ENCODE results near the gene GRM7. TPM values are rescaled to one million over a fixed set of nuclear protein-coding genes. Genes with fewer than 3 reads are reported as not detected.

Gene GRM7
- total RNA-seq, 1 experiment from 2014 or later, result not detected

DNA sequence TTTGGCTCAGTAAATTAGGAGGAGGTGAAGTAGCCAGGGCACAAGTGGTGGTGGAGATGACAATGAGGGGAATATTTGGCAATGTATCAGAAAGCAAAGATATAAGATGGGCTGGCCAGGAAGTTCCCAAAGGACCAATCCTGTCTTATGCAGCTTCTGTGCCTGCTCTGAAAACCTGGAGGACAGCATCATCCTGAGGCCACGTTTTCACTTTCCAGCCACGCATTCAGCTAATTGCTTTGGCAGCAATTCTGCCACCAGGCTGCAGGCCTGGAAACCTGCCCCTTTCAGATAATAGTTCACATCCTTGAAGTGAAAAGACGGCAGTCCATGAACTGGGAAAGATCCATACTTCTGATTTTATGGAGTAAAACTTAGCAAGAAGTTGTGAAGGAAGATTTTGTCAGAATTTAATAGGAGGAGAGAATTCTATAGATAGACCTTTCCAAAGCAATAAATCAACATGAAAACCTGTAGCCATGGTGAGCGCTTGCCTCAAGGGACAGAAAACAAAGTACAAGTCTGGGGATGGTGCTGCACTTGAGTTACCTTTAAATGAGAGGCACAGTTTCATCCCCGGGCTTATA is 682.5 kb downstream of the GRM7 start:
- no peak overlapping the region for H3K27ac ChIP-seq (ENCODE audit: low read length)
- no TSS peak for BruUV-seq (replicated peaks)
- TF ChIP-seq, protein P1, sequence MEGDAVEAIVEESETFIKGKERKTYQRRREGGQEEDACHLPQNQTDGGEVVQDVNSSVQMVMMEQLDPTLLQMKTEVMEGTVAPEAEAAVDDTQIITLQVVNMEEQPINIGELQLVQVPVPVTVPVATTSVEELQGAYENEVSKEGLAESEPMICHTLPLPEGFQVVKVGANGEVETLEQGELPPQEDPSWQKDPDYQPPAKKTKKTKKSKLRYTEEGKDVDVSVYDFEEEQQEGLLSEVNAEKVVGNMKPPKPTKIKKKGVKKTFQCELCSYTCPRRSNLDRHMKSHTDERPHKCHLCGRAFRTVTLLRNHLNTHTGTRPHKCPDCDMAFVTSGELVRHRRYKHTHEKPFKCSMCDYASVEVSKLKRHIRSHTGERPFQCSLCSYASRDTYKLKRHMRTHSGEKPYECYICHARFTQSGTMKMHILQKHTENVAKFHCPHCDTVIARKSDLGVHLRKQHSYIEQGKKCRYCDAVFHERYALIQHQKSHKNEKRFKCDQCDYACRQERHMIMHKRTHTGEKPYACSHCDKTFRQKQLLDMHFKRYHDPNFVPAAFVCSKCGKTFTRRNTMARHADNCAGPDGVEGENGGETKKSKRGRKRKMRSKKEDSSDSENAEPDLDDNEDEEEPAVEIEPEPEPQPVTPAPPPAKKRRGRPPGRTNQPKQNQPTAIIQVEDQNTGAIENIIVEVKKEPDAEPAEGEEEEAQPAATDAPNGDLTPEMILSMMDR (conservative IDR thresholded peaks at IDR 0.05; ENCODE audit: low read depth, low read length), result no peak
- TF ChIP-seq EZH2 (IDR thresholded peaks at IDR 0.05; ENCODE audit: low read length, unreplicated experiment), result no peak
- TF ChIP-seq EZH2phosphoT487 (IDR thresholded peaks at IDR 0.05; ENCODE audit: borderline replicate concordance, low read length), result no peak
- CTCF ChIA-PET, result no interaction called here
- H3K9ac ChIP-seq (ENCODE audit: low read length), result no peak overlapping the region
- DNase-seq, result no peak
- H4K20me1 ChIP-seq (ENCODE audit: low read length), result no peaks in the 10 kb centered on the region
- intact Hi-C loops (cut with micrococcal nuclease), result no loop called here
- H3K4me1 ChIP-seq (ENCODE audit: insufficient read depth, low read length), result no peaks in the 10 kb centered on the region
- H3K9me2 ChIP-seq (replicated peaks; ENCODE audit: low read length), result no peaks in the 10 kb centered on the region
- no peaks in the 10 kb centered on the region for H3F3A ChIP-seq (ENCODE audit: low read length, unreplicated experiment)
- no peaks in the 10 kb centered on the region for H3K79me2 ChIP-seq (ENCODE audit: low read length)
- no peaks in the 10 kb centered on the region for H3K27me3 ChIP-seq (ENCODE audit: low read length)
- peaks cover 20% of the 10 kb centered on the region for H3K9me3 ChIP-seq (ENCODE audit: low read length)
- H2AFZ ChIP-seq (ENCODE audit: low read length), result no peak overlapping the region
- ATAC-seq, result no peak
- H3K4me2 ChIP-seq (ENCODE audit: low read length), result no peak overlapping the region
- H3K36me3 ChIP-seq (ENCODE audit: low read depth, low read length), result no peaks in the 10 kb centered on the region
- POLR2A ChIA-PET (ENCODE audit: unreplicated experiment), result no interaction called here
- H3K4me3 ChIP-seq (ENCODE audit: low read length), result no peak overlapping the region

DNA sequence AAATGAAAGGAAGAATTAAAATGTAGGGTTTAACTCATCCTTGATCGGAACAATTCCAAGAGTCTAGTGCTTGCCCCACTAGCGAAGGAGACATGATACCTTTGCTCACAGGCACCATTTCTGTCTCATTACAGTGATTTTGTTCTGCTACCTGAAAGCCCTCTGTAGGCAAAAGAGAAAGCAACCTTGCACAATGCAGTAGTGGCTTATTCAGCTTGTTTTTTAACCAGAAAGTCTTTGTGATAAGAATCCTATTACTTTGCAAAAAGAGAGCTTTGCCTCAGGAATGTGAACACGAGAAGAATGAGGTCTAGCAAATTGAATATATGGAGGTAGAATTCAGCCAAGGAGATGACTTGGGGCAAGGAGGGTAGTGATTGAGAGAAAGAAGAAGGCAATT is 684.4 kb downstream of the GRM7 start:
- CTCF ChIA-PET, result no interaction called here
- no peak for ATAC-seq

DNA sequence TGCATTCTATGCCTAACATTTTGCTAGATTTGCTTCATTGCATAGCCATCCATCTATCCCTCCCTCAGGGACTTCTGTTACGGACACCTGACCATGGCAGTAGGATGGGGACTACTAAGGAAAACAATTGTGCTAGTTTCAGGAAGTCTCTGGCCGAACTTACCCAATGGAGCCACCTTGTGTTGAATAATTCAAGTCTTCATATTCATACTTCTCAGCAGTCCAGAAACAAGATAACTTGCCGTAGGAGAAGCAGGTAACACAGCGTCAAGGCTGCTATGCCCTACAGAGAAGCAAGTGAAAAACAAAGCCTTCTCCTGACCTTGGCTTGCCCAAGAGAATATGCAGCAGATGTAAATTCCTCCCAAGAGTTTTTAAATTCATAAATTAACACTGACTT is 685.3 kb downstream of the GRM7 start:
- Histone ChIP-seq H3K4me3 (ENCODE audit: low read length) (no peak overlapping the region), H3F3A (ENCODE audit: low read length, unreplicated experiment) (no peaks in the 10 kb centered on the region), H3K27me3 (ENCODE audit: low read length) (no peaks in the 10 kb centered on the region), H3K4me2 (ENCODE audit: low read length) (no peak overlapping the region), H3K9me2 (replicated peaks; ENCODE audit: low read length) (no peaks in the 10 kb centered on the region), H2AFZ (ENCODE audit: low read length) (no peak overlapping the region), H3K9me3 (ENCODE audit: low read length) (peaks cover 22% of the 10 kb centered on the region; the same call in 1 of the 2 replicates), H3K4me1 (ENCODE audit: insufficient read depth, low read length) (no peaks in the 10 kb centered on the region), H4K20me1 (ENCODE audit: low read length) (no peaks in the 10 kb centered on the region), H3K36me3 (ENCODE audit: low read depth, low read length) (no peaks in the 10 kb centered on the region), H3K9ac (ENCODE audit: low read length) (no peak overlapping the region), H3K27ac (ENCODE audit: low read length) (no peak overlapping the region), H3K79me2 (ENCODE audit: low read length) (no peaks in the 10 kb centered on the region)
- DNase-seq (no peak), ATAC-seq (no peak)
- TF ChIP-seq, protein P1 (conservative IDR thresholded peaks at IDR 0.05; ENCODE audit: low read depth, low read length), result no peak
- TF ChIP-seq EZH2phosphoT487 (IDR thresholded peaks at IDR 0.05; ENCODE audit: borderline replicate concordance, low read length) (no peak), EZH2 (IDR thresholded peaks at IDR 0.05; ENCODE audit: low read length, unreplicated experiment) (no peak)
- POLR2A ChIA-PET (ENCODE audit: unreplicated experiment), result no interaction called here
- intact Hi-C loops (cut with micrococcal nuclease), result no loop called here
- CTCF ChIA-PET, result no interaction called here
- no TSS peak for BruUV-seq (replicated peaks)

More for the DNA sequence above, 684.4 kb downstream of the GRM7 start:
- no peak for TF ChIP-seq EZH2 (IDR thresholded peaks at IDR 0.05; ENCODE audit: low read length, unreplicated experiment)
- TF ChIP-seq, protein P1 (conservative IDR thresholded peaks at IDR 0.05; ENCODE audit: low read depth, low read length), result no peak
- no peak for TF ChIP-seq EZH2phosphoT487 (IDR thresholded peaks at IDR 0.05; ENCODE audit: borderline replicate concordance, low read length)
- Histone ChIP-seq H3K9ac (ENCODE audit: low read length) (no peak overlapping the region), H2AFZ (ENCODE audit: low read length) (no peak overlapping the region), H4K20me1 (ENCODE audit: low read length) (no peaks in the 10 kb centered on the region), H3K27me3 (ENCODE audit: low read length) (no peaks in the 10 kb centered on the region), H3K9me2 (replicated peaks; ENCODE audit: low read length) (no peaks in the 10 kb centered on the region), H3K4me2 (ENCODE audit: low read length) (no peak overlapping the region), H3K9me3 (ENCODE audit: low read length) (peaks cover 22% of the 10 kb centered on the region; the same call in 1 of the 2 replicates), H3K36me3 (ENCODE audit: low read depth, low read length) (no peaks in the 10 kb centered on the region), H3K27ac (ENCODE audit: low read length) (no peak overlapping the region), H3K4me1 (ENCODE audit: insufficient read depth, low read length) (no peaks in the 10 kb centered on the region), H3K4me3 (ENCODE audit: low read length) (no peak overlapping the region), H3F3A (ENCODE audit: low read length, unreplicated experiment) (no peaks in the 10 kb centered on the region), H3K79me2 (ENCODE audit: low read length) (no peaks in the 10 kb centered on the region)
- POLR2A ChIA-PET (ENCODE audit: unreplicated experiment), result no interaction called here
- DNase-seq, result no peak
- intact Hi-C loops (cut with micrococcal nuclease), result no loop called here
- BruUV-seq (replicated peaks), result no TSS peak

All from PC-3 (cell line).